H9 (cell line): ENCODE measurements around the gene DEFB128. TPM values are rescaled to one million over a fixed set of nuclear protein-coding genes. Genes with fewer than 3 reads are reported as not detected.

ENCODE experiments used
- DNase-seq: peaks from one replicate; pipeline ENCODE4 v3.0.0-alpha.2; 2017
- H2AFZ ChIP-seq: one replicate; pipeline ENCODE4 v1.6.1; 2013; ENCODE audit warnings: mild to moderate bottlenecking, low read length, control low read depth, moderate library complexity
- H2AK5ac ChIP-seq: 2 replicates; pipeline ENCODE4 v1.6.1; 2013; ENCODE audit warnings: low read length, control low read depth, mixed read lengths; ENCODE audit not compliant: insufficient read length
- H2BK120ac ChIP-seq: one replicate; pipeline ENCODE4 v1.6.1; 2013; ENCODE audit warnings: low read depth, mild to moderate bottlenecking, low read length, control low read depth, inconsistent platforms; ENCODE audit not compliant: poor library complexity, severe bottlenecking
- H2BK12ac ChIP-seq: 2 replicates; pipeline ENCODE4 v1.6.1; 2013; ENCODE audit warnings: low read length, control low read depth, mixed read lengths, low read depth; ENCODE audit not compliant: insufficient read length
- H2BK15ac ChIP-seq: 2 replicates; pipeline ENCODE4 v1.6.1; 2013; ENCODE audit warnings: low read depth, low read length, control low read depth
- H2BK20ac ChIP-seq: one replicate; pipeline ENCODE4 v1.6.1; 2013; ENCODE audit warnings: low read depth, mild to moderate bottlenecking, low read length, control low read depth, inconsistent platforms; ENCODE audit not compliant: poor library complexity, severe bottlenecking
- H2BK5ac ChIP-seq: 2 replicates; pipeline ENCODE4 v1.6.1; 2013; ENCODE audit warnings: low read length, control low read depth, mixed read lengths; ENCODE audit not compliant: insufficient read length
- H3K14ac ChIP-seq: 2 replicates; pipeline ENCODE4 v1.6.1; 2013; ENCODE audit warnings: low read length, control low read depth; ENCODE audit not compliant: insufficient read depth
- H3K18ac ChIP-seq: 2 replicates; pipeline ENCODE4 v1.6.1; 2013; ENCODE audit warnings: low read depth, mild to moderate bottlenecking, mixed read lengths, low read length, control low read depth; ENCODE audit not compliant: insufficient read length
- H3K23ac ChIP-seq: 2 replicates; pipeline ENCODE4 v1.6.1; 2013; ENCODE audit warnings: low read length, control low read depth, mixed read lengths, low read depth; ENCODE audit not compliant: insufficient read length
- H3K23me2 ChIP-seq: 2 replicates; pipeline ENCODE4 v1.6.1; 2013; ENCODE audit warnings: low read depth, mild to moderate bottlenecking, mixed read lengths, low read length, control low read depth; ENCODE audit not compliant: insufficient read length, poor library complexity, severe bottlenecking
- H3K27ac ChIP-seq: 2 replicates; pipeline ENCODE4 v1.5.1; 2013; ENCODE audit warnings: low read length, control low read depth, mixed read lengths, low read depth; ENCODE audit not compliant: insufficient read length
- H3K27me3 ChIP-seq: 2 replicates; pipeline ENCODE4 v1.6.1; 2013; ENCODE audit warnings: low read length, control low read depth, inconsistent platforms; ENCODE audit not compliant: insufficient read depth
- H3K4ac ChIP-seq: 2 replicates; pipeline ENCODE4 v1.6.1; 2013; ENCODE audit warnings: low read depth, mild to moderate bottlenecking, control low read depth, inconsistent platforms, low read length, moderate library complexity
- H3K4me1 ChIP-seq: 2 replicates; pipeline ENCODE4 v1.6.1; 2013; ENCODE audit warnings: low read length, control low read depth, inconsistent platforms; ENCODE audit not compliant: insufficient read depth
- H3K4me2 ChIP-seq: 2 replicates; pipeline ENCODE4 v1.6.1; 2013; ENCODE audit warnings: low read length, control low read depth, mixed read lengths; ENCODE audit not compliant: insufficient read length, insufficient read depth
- H3K56ac ChIP-seq: 2 replicates; pipeline ENCODE4 v1.6.1; 2013; ENCODE audit warnings: low read depth, mild to moderate bottlenecking, mixed read lengths, low read length, control low read depth; ENCODE audit not compliant: insufficient read length
- H3K79me1 ChIP-seq: 2 replicates; pipeline ENCODE4 v1.6.1; 2013; ENCODE audit warnings: low read depth, mild to moderate bottlenecking, moderate library complexity, low read length, control low read depth, inconsistent platforms; ENCODE audit not compliant: insufficient read depth, poor library complexity, severe bottlenecking
- H3K79me2 ChIP-seq: 2 replicates; pipeline ENCODE4 v1.6.1; 2013; ENCODE audit warnings: low read length, control low read depth, inconsistent platforms; ENCODE audit not compliant: insufficient read depth
- H3K9ac ChIP-seq: 2 replicates; pipeline ENCODE4 v1.6.1; 2013; ENCODE audit warnings: low read length, control low read depth, mixed read lengths; ENCODE audit not compliant: insufficient read length; ENCODE audit errors: extremely low read depth
- H3K9me3 ChIP-seq: one replicate; pipeline ENCODE4 v1.6.1; 2013; ENCODE audit warnings: low read depth, low read length, inconsistent platforms; ENCODE audit not compliant: control insufficient read depth
- H3T11ph ChIP-seq: one replicate; pipeline ENCODE4 v1.6.1; 2013; ENCODE audit warnings: mild to moderate bottlenecking, low read length, control low read depth, inconsistent platforms
- H4K20me1 ChIP-seq: one replicate; pipeline ENCODE4 v1.6.1; 2013; ENCODE audit not compliant: control insufficient read depth, insufficient read length, insufficient read depth
- H4K5ac ChIP-seq: 2 replicates; pipeline ENCODE4 v1.6.1; 2013; ENCODE audit warnings: low read depth, mild to moderate bottlenecking, mixed read lengths, low read length, control low read depth; ENCODE audit not compliant: insufficient read length
- H4K8ac ChIP-seq: replicated peaks from 2 replicates; pipeline ENCODE4 v1.6.1; 2013; ENCODE audit warnings: low read length, control low read depth, mixed read lengths, low read depth; ENCODE audit not compliant: insufficient read length
- H4K91ac ChIP-seq: 2 replicates; pipeline ENCODE4 v1.6.1; 2013; ENCODE audit warnings: low read depth, mild to moderate bottlenecking, moderate library complexity, mixed read lengths, low read length, control low read depth; ENCODE audit not compliant: insufficient read length
- H3K27ac Mint-ChIP-seq, 3 experiments: 2 replicates in 2 of 3; 3 replicates in 1 of 3; pipeline ENCODE4 v1.8.0; 2020 to 2021; ENCODE audit warnings: mixed read lengths in 3 of 3, mild to moderate bottlenecking in 1 of 3, moderate library complexity in 1 of 3
- H3K27me3 Mint-ChIP-seq: 2 replicates; pipeline ENCODE4 v1.8.0; 2021; ENCODE audit warnings: low read depth, mild to moderate bottlenecking, moderate library complexity, mixed read lengths
- H3K36me3 Mint-ChIP-seq, 3 experiments: 2 replicates in 2 of 3; 3 replicates in 1 of 3; pipeline ENCODE4 v1.8.0; 2020 to 2021; ENCODE audit warnings: low read depth in 3 of 3, mixed read lengths in 3 of 3; ENCODE audit not compliant: insufficient read depth in 1 of 3
- H3K4me1 Mint-ChIP-seq, 2 experiments: 2 replicates each; pipeline ENCODE4 v1.8.0; 2020; ENCODE audit warnings: mixed read lengths in 2 of 2
- H3K4me3 Mint-ChIP-seq, 2 experiments: 2 replicates in 1 of 2; 3 replicates in 1 of 2; pipeline ENCODE4 v1.8.0; 2020 to 2021; ENCODE audit warnings: mild to moderate bottlenecking in 2 of 2, mixed read lengths in 2 of 2, moderate library complexity in 1 of 2
- H3K9me3 Mint-ChIP-seq, 2 experiments: 2 replicates in 1 of 2; 3 replicates in 1 of 2; pipeline ENCODE4 v1.8.0; 2020; ENCODE audit warnings: mild to moderate bottlenecking in 2 of 2, mixed read lengths in 2 of 2, moderate library complexity in 1 of 2
- WGBS: extraction: QIAGEN DNeasy Blood & Tissue Kit; methylation state at CpG from one replicate; pipeline ENCODE4 v1.1.7; 2013; ENCODE audit warnings: missing lambda C conversion rate, low lambda C conversion rate, mixed read lengths; ENCODE audit not compliant: insufficient read length; ENCODE audit errors: extremely low coverage; 5-methylcytosine and 5-hydroxymethylcytosine counted together
- total RNA-seq: library from RNA; stranded (reverse); gene quantifications from 2 replicates; pipeline ENCODE4 v1.2.1, GENCODE V29; 2021
- TF ChIP-seq, protein P1 (sequence below): fragments of 200-600 bp; sonication (generic); conservative IDR thresholded peaks from 3 replicates; pipeline ENCODE4 v1.8.0; 2021; ENCODE audit warnings: antibody characterized with exemption, mild to moderate bottlenecking

Gene DEFB128
- total RNA-seq, 1 experiment from 2014 or later = not detected

DNA sequence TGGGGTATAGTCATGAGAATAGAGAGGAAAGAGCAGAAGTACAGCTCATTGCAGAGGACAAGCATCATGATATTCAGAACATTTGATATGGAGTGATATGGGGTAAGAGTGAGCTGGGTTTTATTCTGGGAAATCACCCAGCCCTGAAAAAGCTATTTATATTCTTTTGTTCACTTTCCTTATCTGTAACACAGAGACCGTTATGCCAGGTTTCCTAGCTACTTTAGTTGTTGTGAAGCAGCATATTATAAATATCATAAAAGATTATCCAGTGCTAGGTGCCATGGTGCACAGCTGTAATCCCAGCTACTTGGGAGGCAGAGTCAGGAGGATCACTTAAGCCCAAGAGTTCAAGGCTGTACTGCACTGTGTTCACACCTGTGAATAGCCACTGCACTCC is 27.8 kb upstream of the DEFB128 start:
- Histone ChIP-seq H4K8ac (no peak overlapping the region), H3K23me2 (no peaks in the 10 kb centered on the region), H3T11ph (no peak overlapping the region), H2BK15ac (no peak overlapping the region), H2BK5ac (no peak overlapping the region), H2BK12ac (no peak overlapping the region), H3K9ac (no peak overlapping the region), H2BK20ac (no peak overlapping the region), H3K4ac (no peak overlapping the region), H3K4me2 (no peak overlapping the region), H3K4me1 (no peaks in the 10 kb centered on the region), H3K18ac (no peak overlapping the region), H3K23ac (no peak overlapping the region), H3K79me2 (no peaks in the 10 kb centered on the region), H2AK5ac (no peak overlapping the region), H3K79me1 (no peaks in the 10 kb centered on the region), H3K9me3 (no peaks in the 10 kb centered on the region), H4K5ac (no peak overlapping the region), H3K56ac (no peak overlapping the region), H2BK120ac (no peak overlapping the region), H3K14ac (no peak overlapping the region), H2AFZ (no peak overlapping the region), H3K27ac (no peak overlapping the region), H4K91ac (no peak overlapping the region), H3K27me3 (no peaks in the 10 kb centered on the region; the same call in 1 of the 2 replicates), H4K20me1 (no peaks in the 10 kb centered on the region)
- WGBS = no CpG with 5 or more reads among the region's 1 CpG
- Mint-ChIP-seq H3K36me3 (no peaks in the 10 kb centered on the region), H3K27me3 (peaks cover 92% of the 10 kb centered on the region), H3K27ac (no peak overlapping the region), H3K4me3 (no peak overlapping the region), H3K4me1 (no peaks in the 10 kb centered on the region), H3K9me3 (no peaks in the 10 kb centered on the region; a peak in 2 of 5 replicates)
- TF ChIP-seq, protein P1, sequence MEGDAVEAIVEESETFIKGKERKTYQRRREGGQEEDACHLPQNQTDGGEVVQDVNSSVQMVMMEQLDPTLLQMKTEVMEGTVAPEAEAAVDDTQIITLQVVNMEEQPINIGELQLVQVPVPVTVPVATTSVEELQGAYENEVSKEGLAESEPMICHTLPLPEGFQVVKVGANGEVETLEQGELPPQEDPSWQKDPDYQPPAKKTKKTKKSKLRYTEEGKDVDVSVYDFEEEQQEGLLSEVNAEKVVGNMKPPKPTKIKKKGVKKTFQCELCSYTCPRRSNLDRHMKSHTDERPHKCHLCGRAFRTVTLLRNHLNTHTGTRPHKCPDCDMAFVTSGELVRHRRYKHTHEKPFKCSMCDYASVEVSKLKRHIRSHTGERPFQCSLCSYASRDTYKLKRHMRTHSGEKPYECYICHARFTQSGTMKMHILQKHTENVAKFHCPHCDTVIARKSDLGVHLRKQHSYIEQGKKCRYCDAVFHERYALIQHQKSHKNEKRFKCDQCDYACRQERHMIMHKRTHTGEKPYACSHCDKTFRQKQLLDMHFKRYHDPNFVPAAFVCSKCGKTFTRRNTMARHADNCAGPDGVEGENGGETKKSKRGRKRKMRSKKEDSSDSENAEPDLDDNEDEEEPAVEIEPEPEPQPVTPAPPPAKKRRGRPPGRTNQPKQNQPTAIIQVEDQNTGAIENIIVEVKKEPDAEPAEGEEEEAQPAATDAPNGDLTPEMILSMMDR = no peak
- no peak for DNase-seq
